ENCODE results near the gene FBXO11.
"Not testable (repeated sequence)": the region's sequence is repeated elsewhere in the genome, so short reads cannot be mapped to it uniquely, and the experiment has no call there.

Gene FBXO11

GRCh38 chr2:47906157-47907038 lies at the start of gene FBXO11:
Gene FBXO11 (minus strand): TSS chr2:47906498. CDS start chr2:47905720, 778 bp downstream.
- peak; percentile 97 for DNase-seq

- DNase-seq, result no peak
Observed at GRCh38 chr2:47950340-47951301, 44.3 kb upstream of the FBXO11 start.

DNA sequence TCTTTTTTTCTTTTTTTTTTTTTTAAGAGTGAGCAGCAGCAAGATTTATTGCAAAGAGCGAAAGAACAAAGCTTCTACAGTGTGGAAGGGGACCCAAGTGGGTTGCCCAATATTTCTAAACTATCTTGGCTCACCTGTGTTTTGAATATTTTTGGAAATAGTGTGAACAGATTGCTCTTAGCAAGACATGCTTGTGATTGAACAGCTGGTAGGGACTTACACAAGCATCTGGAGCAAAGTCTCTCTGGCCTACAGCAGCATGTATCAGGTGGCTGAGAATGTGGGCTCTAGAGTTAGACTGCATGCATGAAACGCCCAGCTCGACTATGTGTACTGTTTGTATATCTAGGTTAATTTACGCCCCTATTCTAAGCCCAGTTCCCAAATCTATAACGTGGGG lies 40.3 kb upstream of the FBXO11 start:
- DNase-seq, result no peak

- DNase-seq, result no peak
Observed at GRCh38 chr2:47945046-47945781, 38.9 kb upstream of the FBXO11 start.

- DNase-seq, result no peak
Observed at GRCh38 chr2:47941936-47942335, 35.6 kb upstream of the FBXO11 start.

- no peak for DNase-seq
Observed at GRCh38 chr2:47937677-47938076, 31.4 kb upstream of the FBXO11 start.

DNA sequence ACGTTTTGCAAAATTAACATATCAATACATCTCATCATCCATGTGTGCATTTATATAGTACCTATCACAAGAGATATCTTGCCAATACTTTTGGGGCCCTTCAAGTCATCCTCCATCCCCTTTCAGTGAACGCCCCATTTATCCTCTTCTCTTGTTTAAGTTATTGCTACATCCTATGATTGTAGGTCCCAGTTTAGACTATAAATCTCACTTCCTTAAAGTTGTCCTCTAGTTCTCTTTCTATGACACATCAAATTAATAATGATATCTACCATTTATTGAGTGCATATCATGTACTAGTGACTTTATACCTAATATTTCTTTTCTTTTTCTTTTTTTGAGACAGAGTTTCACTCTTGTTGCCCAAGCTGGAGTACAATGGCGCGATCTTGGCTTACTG lies 28.8 kb upstream of the FBXO11 start:
- no peak for DNase-seq

DNA sequence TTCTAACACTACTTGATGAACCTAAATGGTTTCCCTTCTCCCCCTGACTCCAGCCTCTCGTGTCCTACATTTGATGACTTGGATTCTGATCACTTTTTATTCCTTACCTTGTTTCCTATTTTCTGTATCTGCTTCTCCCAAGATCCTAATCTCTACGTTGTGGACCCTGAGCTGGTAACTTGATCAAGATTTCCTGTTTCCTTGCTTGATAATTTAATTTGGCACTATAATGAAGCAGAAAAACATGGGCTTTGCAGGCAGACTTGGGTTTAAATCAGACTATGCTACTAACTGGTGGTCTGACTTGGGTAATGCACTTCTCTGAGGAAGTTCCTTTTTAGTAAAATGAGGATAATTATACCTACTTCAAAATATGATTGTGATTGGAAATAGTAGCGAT lies 11.7 kb upstream of the FBXO11 start:
- DNase-seq, result no peak

- no peak for DNase-seq
Observed at GRCh38 chr2:47917276-47917961, 11.1 kb upstream of the FBXO11 start.

DNA sequence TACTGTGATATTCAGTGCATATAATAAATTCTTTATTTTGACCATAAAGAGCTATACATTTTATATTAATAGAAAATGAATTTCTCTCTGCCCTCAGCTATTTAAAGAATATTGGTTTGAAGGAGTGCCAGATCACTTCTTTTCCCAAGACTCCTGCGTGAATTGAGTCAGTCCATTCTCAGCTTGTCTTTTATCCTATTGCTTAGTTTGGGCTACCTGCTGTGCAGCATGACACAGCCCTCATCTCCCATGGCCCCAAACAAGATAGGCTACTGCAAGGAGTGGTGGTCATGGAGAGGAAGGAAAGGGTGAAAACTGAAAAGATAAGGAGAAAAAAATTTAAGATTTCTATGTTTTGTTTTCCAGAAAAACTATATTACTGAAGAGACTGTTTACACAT lies 10.1 kb upstream of the FBXO11 start:
- no peak for DNase-seq

- DNase-seq, result not testable (repeated sequence)
Observed at GRCh38 chr2:47910662-47911061, 4.4 kb upstream of the FBXO11 start.

DNA sequence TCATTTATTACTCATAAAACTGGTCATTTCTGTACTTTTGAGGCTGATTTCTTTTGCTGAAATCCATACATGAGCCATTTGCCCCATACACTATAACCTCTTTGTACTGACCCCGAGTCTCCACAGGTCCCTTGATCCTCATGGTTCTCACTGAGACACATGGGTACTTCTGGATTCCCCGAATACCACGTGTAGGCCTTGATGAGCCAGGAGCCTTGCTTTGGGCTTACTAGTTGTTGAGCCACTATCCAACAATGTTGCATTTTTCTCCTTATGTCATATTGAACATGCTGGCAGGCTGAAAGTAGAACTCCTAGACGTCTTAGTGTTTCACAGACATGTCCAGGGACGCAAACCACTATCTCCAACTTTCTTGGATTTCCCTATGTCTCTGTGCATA lies 2.4 kb upstream of the FBXO11 start:
- DNase-seq, result no peak

GRCh38 chr2:47907039-47907781 lies 912 bp upstream of the FBXO11 start:
- no peak for DNase-seq

- DNase-seq, result no peak
Observed at GRCh38 chr2:47905386-47906156, 727 bp downstream of the FBXO11 start.

DNA sequence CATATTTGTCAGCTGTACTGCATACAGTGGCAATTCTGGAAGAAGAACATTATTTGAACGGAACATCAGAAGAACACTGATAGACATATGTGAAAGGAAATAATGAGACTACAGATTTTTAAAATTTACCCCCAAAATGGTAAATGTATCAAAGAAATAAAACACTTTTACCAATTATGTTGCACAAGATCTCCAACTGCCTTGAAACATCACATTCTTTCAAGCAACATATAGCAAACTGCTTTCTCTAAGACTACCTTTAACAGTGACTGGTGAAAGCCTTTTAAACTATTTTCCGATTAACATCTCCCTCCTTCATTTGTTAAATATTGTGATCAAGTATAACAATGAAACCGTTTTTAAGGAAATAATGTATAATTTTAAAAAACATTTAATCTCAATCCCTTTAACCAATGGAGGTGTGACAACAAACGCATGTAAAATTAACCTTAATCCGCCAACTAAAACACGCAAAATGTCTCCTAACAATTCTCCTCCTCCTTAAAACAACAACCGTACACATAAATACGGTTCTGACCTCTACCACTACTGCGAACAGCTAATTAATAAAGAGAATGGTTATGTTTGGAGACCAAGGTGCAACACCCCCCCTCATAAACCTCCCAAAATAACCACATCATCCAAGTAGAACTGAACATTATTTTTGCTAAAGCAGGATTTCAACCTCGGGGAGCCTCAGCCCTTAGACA lies 2.4 kb downstream of the FBXO11 start:
- no peak for DNase-seq

DNA sequence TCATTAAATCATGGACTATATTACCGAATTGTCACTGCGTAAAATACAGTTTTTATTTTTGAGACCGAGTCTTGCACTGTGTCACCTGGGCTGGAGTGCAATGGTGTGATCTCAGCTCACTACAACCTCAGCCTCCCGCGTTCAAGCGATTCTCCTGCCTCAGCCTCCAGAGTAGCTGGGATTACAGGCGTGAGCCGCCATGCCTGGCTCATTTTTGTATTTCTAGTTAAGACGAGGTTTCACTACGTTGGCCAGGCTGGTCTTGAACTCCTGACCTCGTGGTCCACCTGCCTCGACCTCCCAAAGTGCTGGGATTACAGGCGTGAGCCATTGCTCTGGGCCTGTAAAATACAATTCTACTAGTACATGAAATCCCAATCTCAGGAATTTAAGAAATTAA lies 4.4 kb downstream of the FBXO11 start:
- DNase-seq, result not testable (repeated sequence)

GRCh38 chr2:47900857-47901256 lies 5.4 kb downstream of the FBXO11 start:
- DNase-seq, result no peak

DNA sequence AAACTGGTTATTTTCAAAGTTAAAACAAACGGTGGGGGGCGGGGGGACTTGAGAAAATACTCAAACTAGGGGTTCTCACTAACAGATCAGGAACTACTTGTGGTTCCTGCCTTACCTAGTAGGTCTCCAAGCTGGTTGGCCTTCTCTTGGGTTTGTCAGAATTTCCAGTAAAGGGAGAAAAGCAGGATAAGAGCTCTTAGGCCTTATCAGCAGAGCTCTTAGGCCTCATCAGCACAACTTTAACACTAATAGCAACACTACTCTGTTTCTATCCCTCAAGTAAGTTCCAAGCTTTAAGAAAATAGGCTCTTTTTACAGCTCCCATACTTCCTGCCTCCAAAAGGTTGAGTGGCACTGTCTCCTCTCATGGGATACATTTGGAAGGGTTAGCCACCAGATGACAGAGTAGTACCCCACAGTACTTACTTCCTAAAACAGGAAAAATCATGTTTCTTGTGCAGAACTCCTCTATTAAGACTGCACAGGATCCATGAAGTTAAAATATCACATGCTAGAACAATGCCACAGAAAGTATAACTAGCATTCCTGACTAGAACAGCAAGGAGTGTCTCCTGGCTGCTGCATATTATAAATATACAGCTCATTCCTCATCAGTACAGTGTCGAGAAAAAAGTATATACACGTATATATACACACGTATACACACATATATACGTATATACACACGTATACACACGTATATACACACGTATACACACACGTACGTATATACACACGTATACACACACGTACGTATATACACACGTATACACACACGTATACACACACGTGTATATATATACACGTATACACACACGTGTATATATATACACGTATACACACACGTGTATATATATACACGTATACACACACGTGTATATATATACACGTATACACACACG lies 6.1 kb downstream of the FBXO11 start:
- DNase-seq, result no peak
